H9 (cell line): Measurements from ENCODE around the gene TRAPPC2B. TPM values are rescaled to one million over a fixed set of nuclear protein-coding genes. Genes with fewer than 3 reads are reported as not detected.

Experiments used
- DNase-seq: peaks from one replicate; pipeline ENCODE4 v3.0.0-alpha.2; 2017
- H2AFZ ChIP-seq: one replicate; pipeline ENCODE4 v1.6.1; 2013; ENCODE audit warnings: mild to moderate bottlenecking, low read length, control low read depth, moderate library complexity
- H2AK5ac ChIP-seq: 2 replicates; pipeline ENCODE4 v1.6.1; 2013; ENCODE audit warnings: low read length, control low read depth, mixed read lengths; ENCODE audit not compliant: insufficient read length
- H2BK120ac ChIP-seq: one replicate; pipeline ENCODE4 v1.6.1; 2013; ENCODE audit warnings: low read depth, mild to moderate bottlenecking, low read length, control low read depth, inconsistent platforms; ENCODE audit not compliant: poor library complexity, severe bottlenecking
- H2BK12ac ChIP-seq: 2 replicates; pipeline ENCODE4 v1.6.1; 2013; ENCODE audit warnings: low read length, control low read depth, mixed read lengths, low read depth; ENCODE audit not compliant: insufficient read length
- H2BK15ac ChIP-seq: 2 replicates; pipeline ENCODE4 v1.6.1; 2013; ENCODE audit warnings: low read depth, low read length, control low read depth
- H2BK20ac ChIP-seq: one replicate; pipeline ENCODE4 v1.6.1; 2013; ENCODE audit warnings: low read depth, mild to moderate bottlenecking, low read length, control low read depth, inconsistent platforms; ENCODE audit not compliant: poor library complexity, severe bottlenecking
- H2BK5ac ChIP-seq: 2 replicates; pipeline ENCODE4 v1.6.1; 2013; ENCODE audit warnings: low read length, control low read depth, mixed read lengths; ENCODE audit not compliant: insufficient read length
- H3K14ac ChIP-seq: 2 replicates; pipeline ENCODE4 v1.6.1; 2013; ENCODE audit warnings: low read length, control low read depth; ENCODE audit not compliant: insufficient read depth
- H3K18ac ChIP-seq: 2 replicates; pipeline ENCODE4 v1.6.1; 2013; ENCODE audit warnings: low read depth, mild to moderate bottlenecking, mixed read lengths, low read length, control low read depth; ENCODE audit not compliant: insufficient read length
- H3K23ac ChIP-seq: 2 replicates; pipeline ENCODE4 v1.6.1; 2013; ENCODE audit warnings: low read length, control low read depth, mixed read lengths, low read depth; ENCODE audit not compliant: insufficient read length
- H3K23me2 ChIP-seq: 2 replicates; pipeline ENCODE4 v1.6.1; 2013; ENCODE audit warnings: low read depth, mild to moderate bottlenecking, mixed read lengths, low read length, control low read depth; ENCODE audit not compliant: insufficient read length, poor library complexity, severe bottlenecking
- H3K27ac ChIP-seq: 2 replicates; pipeline ENCODE4 v1.5.1; 2013; ENCODE audit warnings: low read length, control low read depth, mixed read lengths, low read depth; ENCODE audit not compliant: insufficient read length
- H3K27me3 ChIP-seq: 2 replicates; pipeline ENCODE4 v1.6.1; 2013; ENCODE audit warnings: low read length, control low read depth, inconsistent platforms; ENCODE audit not compliant: insufficient read depth
- H3K4ac ChIP-seq: 2 replicates; pipeline ENCODE4 v1.6.1; 2013; ENCODE audit warnings: low read depth, mild to moderate bottlenecking, control low read depth, inconsistent platforms, low read length, moderate library complexity
- H3K4me1 ChIP-seq: 2 replicates; pipeline ENCODE4 v1.6.1; 2013; ENCODE audit warnings: low read length, control low read depth, inconsistent platforms; ENCODE audit not compliant: insufficient read depth
- H3K4me2 ChIP-seq: 2 replicates; pipeline ENCODE4 v1.6.1; 2013; ENCODE audit warnings: low read length, control low read depth, mixed read lengths; ENCODE audit not compliant: insufficient read length, insufficient read depth
- H3K56ac ChIP-seq: 2 replicates; pipeline ENCODE4 v1.6.1; 2013; ENCODE audit warnings: low read depth, mild to moderate bottlenecking, mixed read lengths, low read length, control low read depth; ENCODE audit not compliant: insufficient read length
- H3K79me1 ChIP-seq: 2 replicates; pipeline ENCODE4 v1.6.1; 2013; ENCODE audit warnings: low read depth, mild to moderate bottlenecking, moderate library complexity, low read length, control low read depth, inconsistent platforms; ENCODE audit not compliant: insufficient read depth, poor library complexity, severe bottlenecking
- H3K79me2 ChIP-seq: 2 replicates; pipeline ENCODE4 v1.6.1; 2013; ENCODE audit warnings: low read length, control low read depth, inconsistent platforms; ENCODE audit not compliant: insufficient read depth
- H3K9ac ChIP-seq: 2 replicates; pipeline ENCODE4 v1.6.1; 2013; ENCODE audit warnings: low read length, control low read depth, mixed read lengths; ENCODE audit not compliant: insufficient read length; ENCODE audit errors: extremely low read depth
- H3K9me3 ChIP-seq: one replicate; pipeline ENCODE4 v1.6.1; 2013; ENCODE audit warnings: low read depth, low read length, inconsistent platforms; ENCODE audit not compliant: control insufficient read depth
- H3T11ph ChIP-seq: one replicate; pipeline ENCODE4 v1.6.1; 2013; ENCODE audit warnings: mild to moderate bottlenecking, low read length, control low read depth, inconsistent platforms
- H4K20me1 ChIP-seq: one replicate; pipeline ENCODE4 v1.6.1; 2013; ENCODE audit not compliant: control insufficient read depth, insufficient read length, insufficient read depth
- H4K5ac ChIP-seq: 2 replicates; pipeline ENCODE4 v1.6.1; 2013; ENCODE audit warnings: low read depth, mild to moderate bottlenecking, mixed read lengths, low read length, control low read depth; ENCODE audit not compliant: insufficient read length
- H4K8ac ChIP-seq: replicated peaks from 2 replicates; pipeline ENCODE4 v1.6.1; 2013; ENCODE audit warnings: low read length, control low read depth, mixed read lengths, low read depth; ENCODE audit not compliant: insufficient read length
- H4K91ac ChIP-seq: 2 replicates; pipeline ENCODE4 v1.6.1; 2013; ENCODE audit warnings: low read depth, mild to moderate bottlenecking, moderate library complexity, mixed read lengths, low read length, control low read depth; ENCODE audit not compliant: insufficient read length
- H3K27ac Mint-ChIP-seq, 3 experiments: 2 replicates in 2 of 3; 3 replicates in 1 of 3; pipeline ENCODE4 v1.8.0; 2020 to 2021; ENCODE audit warnings: mixed read lengths in 3 of 3, mild to moderate bottlenecking in 1 of 3, moderate library complexity in 1 of 3
- H3K27me3 Mint-ChIP-seq: 2 replicates; pipeline ENCODE4 v1.8.0; 2021; ENCODE audit warnings: low read depth, mild to moderate bottlenecking, moderate library complexity, mixed read lengths
- H3K36me3 Mint-ChIP-seq, 3 experiments: 2 replicates in 2 of 3; 3 replicates in 1 of 3; pipeline ENCODE4 v1.8.0; 2020 to 2021; ENCODE audit warnings: low read depth in 3 of 3, mixed read lengths in 3 of 3; ENCODE audit not compliant: insufficient read depth in 1 of 3
- H3K4me1 Mint-ChIP-seq, 2 experiments: 2 replicates each; pipeline ENCODE4 v1.8.0; 2020; ENCODE audit warnings: mixed read lengths in 2 of 2
- H3K4me3 Mint-ChIP-seq, 2 experiments: 2 replicates in 1 of 2; 3 replicates in 1 of 2; pipeline ENCODE4 v1.8.0; 2020 to 2021; ENCODE audit warnings: mild to moderate bottlenecking in 2 of 2, mixed read lengths in 2 of 2, moderate library complexity in 1 of 2
- H3K9me3 Mint-ChIP-seq, 2 experiments: 2 replicates in 1 of 2; 3 replicates in 1 of 2; pipeline ENCODE4 v1.8.0; 2020; ENCODE audit warnings: mild to moderate bottlenecking in 2 of 2, mixed read lengths in 2 of 2, moderate library complexity in 1 of 2
- CTCF ChIP-seq: fragments of 200-600 bp; sonication (generic); conservative IDR thresholded peaks from 3 replicates; pipeline ENCODE4 v1.8.0; 2021; ENCODE audit warnings: antibody characterized with exemption, mild to moderate bottlenecking
- WGBS: extraction: QIAGEN DNeasy Blood & Tissue Kit; methylation state at CpG from one replicate; pipeline ENCODE4 v1.1.7; 2013; ENCODE audit warnings: missing lambda C conversion rate, low lambda C conversion rate, mixed read lengths; ENCODE audit not compliant: insufficient read length; ENCODE audit errors: extremely low coverage; 5-methylcytosine and 5-hydroxymethylcytosine counted together
- total RNA-seq: library from RNA; stranded (reverse); gene quantifications from 2 replicates; pipeline ENCODE4 v1.2.1, GENCODE V29; 2021

TRAPPC2B gene
- total RNA-seq, 1 experiment from 2014 or later = 12.4 TPM

GRCh38 chr19:57320180-57321084, 42.9 kb upstream of the TRAPPC2B start, which contains the start of gene ZNF543:
Gene ZNF543 (plus strand): TSS chr19:57320472. CDS start chr19:57320854, 382 bp downstream.
- Histone ChIP-seq H3K79me1 (no peaks in the 10 kb centered on the region), H2AFZ (no peak within 1 kb of the TSS), H3K4me1 (no peaks in the 10 kb centered on the region), H2BK120ac (no peak within 1 kb of the TSS), H4K91ac (no peak within 1 kb of the TSS), H2BK12ac (no peak within 1 kb of the TSS), H3K14ac (peak within 1 kb of the TSS; percentile 71), H3K79me2 (peaks cover 2% of the 10 kb centered on the region; the same call in 1 of the 2 replicates), H4K5ac (no peak within 1 kb of the TSS), H4K20me1 (no peaks in the 10 kb centered on the region), H3K27ac (no peak within 1 kb of the TSS), H2AK5ac (no peak within 1 kb of the TSS), H2BK5ac (no peak within 1 kb of the TSS), H2BK20ac (no peak within 1 kb of the TSS), H3K27me3 (no peaks in the 10 kb centered on the region), H3K18ac (peak within 1 kb of the TSS; percentile 28), H3K9me3 (no peaks in the 10 kb centered on the region), H3K9ac (peak within 1 kb of the TSS; percentile 75), H2BK15ac (no peak within 1 kb of the TSS), H4K8ac (no peak within 1 kb of the TSS), H3K23ac (no peak within 1 kb of the TSS), H3K23me2 (no peaks in the 10 kb centered on the region), H3T11ph (no peak within 1 kb of the TSS), H3K4ac (no peak within 1 kb of the TSS), H3K56ac (no peak within 1 kb of the TSS), H3K4me2 (peak within 1 kb of the TSS; percentile 81)
- Mint-ChIP-seq H3K27me3 (peaks cover 13% of the 10 kb centered on the region), H3K4me3 (peak within 1 kb of the TSS; percentile 80 to 90), H3K27ac (peak within 1 kb of the TSS; percentile 84 to 99 (median 96)), H3K36me3 (peaks cover 1 to 16% (median 16%) of the 10 kb centered on the region in 3 experiments), H3K9me3 (no peaks in the 10 kb centered on the region), H3K4me1 (peaks cover 23 to 31% of the 10 kb centered on the region in 2 experiments)
- TF ChIP-seq CTCF = no peak
- WGBS = no CpG with 5 or more reads among the region's 71 CpGs
- DNase-seq = peak; percentile 98
